SU-DHL-6 (cell line): ENCODE measurements around the gene KSR1.
"Not testable (repeated sequence)": the region's sequence is repeated elsewhere in the genome, so short reads cannot be mapped to it uniquely, and the experiment has no call there.

Source experiments
- H2AFZ ChIP-seq: fragments of 200-600 bp; sonication (generic); 2 replicates; pipeline ENCODE4 v1.6.1; 2014; ENCODE audit warnings: low read depth, mild to moderate bottlenecking, moderate library complexity, mixed read lengths, antibody characterized with exemption, low read length; ENCODE audit not compliant: severe bottlenecking
- H3F3A ChIP-seq: fragments of 200-600 bp; shearing (Covaris generic); 2 replicates; pipeline ENCODE4 v1.6.0; 2016; ENCODE audit warnings: antibody characterized with exemption, mild to moderate bottlenecking; ENCODE audit not compliant: insufficient read depth
- H3K27ac ChIP-seq: fragments of 200-600 bp; sonication (generic); 2 replicates; pipeline ENCODE4 v1.5.1; 2016; ENCODE audit warnings: low read depth, mild to moderate bottlenecking, low read length, moderate library complexity, mixed read lengths
- H3K27me3 ChIP-seq: fragments of 200-600 bp; sonication (generic), shearing (Covaris generic); 2 replicates; pipeline ENCODE4 v1.6.0; 2014; ENCODE audit warnings: mild to moderate bottlenecking, low read length
- H3K36me3 ChIP-seq: fragments of 200-600 bp; sonication (generic); 2 replicates; pipeline ENCODE4 v1.6.1; 2014; ENCODE audit warnings: mild to moderate bottlenecking, low read length, mixed read lengths
- H3K4me2 ChIP-seq: fragments of 300-600, 200-600 bp; shearing (Covaris generic), sonication (generic); 2 replicates; pipeline ENCODE4 v1.6.0; 2014; ENCODE audit warnings: low read length, low read depth, mild to moderate bottlenecking; ENCODE audit not compliant: poor library complexity, severe bottlenecking
- H3K4me3 ChIP-seq: fragments of 200-600 bp; sonication (generic); 2 replicates; pipeline ENCODE4 v1.5.1; 2014; ENCODE audit warnings: antibody characterized with exemption, low read length, mild to moderate bottlenecking, mixed read lengths; ENCODE audit not compliant: insufficient read depth, poor library complexity, severe bottlenecking
- H3K79me2 ChIP-seq: fragments of 200-600 bp; sonication (generic); 2 replicates; pipeline ENCODE4 v1.6.1; 2014; ENCODE audit warnings: mild to moderate bottlenecking, low read length, moderate library complexity; ENCODE audit not compliant: insufficient read depth
- H3K9ac ChIP-seq: fragments of 200-600 bp; sonication (generic); 2 replicates; pipeline ENCODE4 v1.7.0; 2014; ENCODE audit warnings: mild to moderate bottlenecking, low read length
- H3K9me2 ChIP-seq: fragments of 200-600 bp; sonication (generic); replicated peaks from 2 replicates; pipeline ENCODE4 v1.6.1; 2014; ENCODE audit warnings: low read length; ENCODE audit not compliant: insufficient read depth
- H3K9me3 ChIP-seq: fragments of 200-600 bp; sonication (generic); 2 replicates; pipeline ENCODE4 v1.6.1; 2014; ENCODE audit warnings: low read length, mixed read lengths; ENCODE audit not compliant: insufficient read depth
- H4K20me1 ChIP-seq: fragments of 200-600 bp; sonication (generic); 2 replicates; pipeline ENCODE4 v1.6.1; 2014; ENCODE audit warnings: low read depth, mild to moderate bottlenecking, antibody characterized with exemption, low read length, moderate library complexity, mixed read lengths
- EZH2phosphoT487 ChIP-seq: fragments of 200-600 bp; sonication (generic), shearing (Covaris generic); conservative IDR thresholded peaks from 2 replicates; pipeline ENCODE4 v1.6.1; 2018; ENCODE audit warnings: mild to moderate bottlenecking, antibody characterized with exemption, low read length, moderate library complexity, mixed read lengths
- TF ChIP-seq, protein P1 (sequence below): fragments of 200-600 bp; sonication (generic); IDR thresholded peaks from one replicate; pipeline ENCODE4 v1.5.1; 2017; ENCODE audit warnings: antibody characterized with exemption, mild to moderate bottlenecking, low read length, moderate library complexity; ENCODE audit not compliant: insufficient read depth, poor library complexity, severe bottlenecking

KSR1 gene

DNA sequence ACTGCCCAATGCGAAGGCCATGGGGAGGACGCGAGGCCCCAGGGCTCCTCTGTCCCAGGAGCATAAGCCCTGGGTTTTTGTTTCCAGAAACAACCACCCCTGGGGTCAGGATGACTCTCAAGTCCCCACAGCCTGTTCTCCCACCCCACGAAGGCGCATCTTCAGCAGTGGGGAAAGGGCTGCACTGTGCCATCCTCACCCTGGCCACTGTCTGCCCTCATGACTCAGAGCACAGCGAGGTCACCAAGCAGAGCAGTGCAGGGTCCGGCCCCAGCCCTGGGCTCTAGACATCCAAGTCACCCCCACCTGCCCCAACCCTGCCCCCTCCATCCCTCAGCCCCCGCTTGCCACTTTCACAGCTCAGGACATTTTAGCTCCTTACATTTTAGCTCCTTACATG is 22.7 kb upstream of the KSR1 start:
- Histone ChIP-seq H3K36me3 (no peaks in the 10 kb centered on the region), H3K27ac (no peak overlapping the region), H3K79me2 (no peaks in the 10 kb centered on the region), H3K9me3 (no peaks in the 10 kb centered on the region), H3K9me2 (no peaks in the 10 kb centered on the region), H3K9ac (no peak overlapping the region), H3K4me3 (no peak overlapping the region), H3K4me2 (no peak overlapping the region), H3F3A (no peaks in the 10 kb centered on the region), H4K20me1 (no peaks in the 10 kb centered on the region), H2AFZ (no peak overlapping the region), H3K27me3 (no peaks in the 10 kb centered on the region)
- no peak for TF ChIP-seq EZH2phosphoT487

DNA sequence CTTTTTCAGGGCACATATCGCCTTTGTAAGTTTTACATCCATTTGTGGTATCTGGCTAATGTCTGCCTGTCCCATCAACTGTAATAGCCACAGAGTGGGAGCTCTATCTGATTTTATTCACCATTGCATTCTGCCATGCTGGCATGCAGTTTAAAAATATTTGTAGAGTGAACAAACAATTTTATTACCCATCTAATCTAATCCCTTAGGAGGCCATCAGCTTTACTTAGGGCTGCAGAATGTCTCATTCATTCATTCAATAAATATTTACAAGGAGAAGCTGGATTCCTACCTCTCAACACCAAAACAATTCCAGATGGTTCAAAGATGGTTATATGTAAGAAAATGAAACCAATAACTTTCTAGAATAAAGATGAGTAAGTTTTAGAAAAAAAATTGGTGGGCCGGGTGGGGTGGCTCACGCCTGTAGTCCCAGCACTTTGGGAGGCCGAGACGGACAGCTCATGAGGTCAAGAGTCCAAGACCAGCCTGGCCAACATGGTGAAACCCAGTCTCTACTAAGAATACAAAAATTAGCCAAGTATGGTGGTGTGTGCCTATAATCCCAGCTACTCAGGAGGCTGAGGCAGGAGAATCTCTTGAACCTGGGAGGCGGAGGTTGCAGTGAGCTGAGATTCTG is 20.7 kb upstream of the KSR1 start:
- not testable (repeated sequence) for H2AFZ ChIP-seq, H4K20me1 ChIP-seq, H3K79me2 ChIP-seq, H3K9ac ChIP-seq, H3K27ac ChIP-seq, H3K27me3 ChIP-seq, H3K4me2 ChIP-seq, H3K4me3 ChIP-seq, H3K9me3 ChIP-seq, H3F3A ChIP-seq, H3K36me3 ChIP-seq, H3K9me2 ChIP-seq

DNA sequence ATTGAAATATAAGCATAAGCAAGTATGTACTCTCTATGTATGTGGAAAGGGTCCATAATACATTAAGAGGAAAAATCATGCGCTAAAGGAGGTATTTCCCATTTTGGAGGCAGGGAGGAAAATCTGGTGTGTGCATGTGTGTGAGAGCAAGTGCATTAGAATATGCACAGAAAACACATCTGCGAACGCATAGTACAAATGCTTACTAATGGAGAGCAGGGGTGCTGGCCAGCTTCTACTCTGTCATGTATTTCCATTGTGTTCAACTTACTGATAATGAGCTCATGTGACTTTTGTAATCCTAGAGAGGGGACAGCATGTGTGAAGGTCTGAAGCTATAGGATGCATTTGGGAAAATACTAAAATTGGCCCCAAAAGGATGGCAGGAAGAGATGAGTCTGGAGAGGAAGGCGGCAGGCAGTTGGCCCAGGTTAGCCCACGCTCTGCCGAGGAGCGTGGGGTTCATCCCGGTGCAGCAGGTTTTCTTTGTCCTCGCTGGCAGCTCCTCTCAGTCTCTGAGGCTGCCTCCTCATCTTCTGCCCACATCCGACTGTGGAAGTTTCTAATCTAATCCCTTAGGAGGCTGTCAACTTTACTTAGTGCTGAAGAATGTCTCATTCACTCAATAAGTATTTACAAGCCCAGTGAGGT is 17.8 kb upstream of the KSR1 start:
- Histone ChIP-seq H3K9ac (no peak overlapping the region), H3K36me3 (no peaks in the 10 kb centered on the region), H3K27ac (no peak overlapping the region), H3K79me2 (no peaks in the 10 kb centered on the region), H3F3A (no peaks in the 10 kb centered on the region), H4K20me1 (no peaks in the 10 kb centered on the region), H3K4me2 (no peak overlapping the region), H3K9me2 (no peaks in the 10 kb centered on the region), H3K9me3 (no peaks in the 10 kb centered on the region), H3K27me3 (no peaks in the 10 kb centered on the region), H2AFZ (no peak overlapping the region), H3K4me3 (no peak overlapping the region)
- TF ChIP-seq, protein P1, sequence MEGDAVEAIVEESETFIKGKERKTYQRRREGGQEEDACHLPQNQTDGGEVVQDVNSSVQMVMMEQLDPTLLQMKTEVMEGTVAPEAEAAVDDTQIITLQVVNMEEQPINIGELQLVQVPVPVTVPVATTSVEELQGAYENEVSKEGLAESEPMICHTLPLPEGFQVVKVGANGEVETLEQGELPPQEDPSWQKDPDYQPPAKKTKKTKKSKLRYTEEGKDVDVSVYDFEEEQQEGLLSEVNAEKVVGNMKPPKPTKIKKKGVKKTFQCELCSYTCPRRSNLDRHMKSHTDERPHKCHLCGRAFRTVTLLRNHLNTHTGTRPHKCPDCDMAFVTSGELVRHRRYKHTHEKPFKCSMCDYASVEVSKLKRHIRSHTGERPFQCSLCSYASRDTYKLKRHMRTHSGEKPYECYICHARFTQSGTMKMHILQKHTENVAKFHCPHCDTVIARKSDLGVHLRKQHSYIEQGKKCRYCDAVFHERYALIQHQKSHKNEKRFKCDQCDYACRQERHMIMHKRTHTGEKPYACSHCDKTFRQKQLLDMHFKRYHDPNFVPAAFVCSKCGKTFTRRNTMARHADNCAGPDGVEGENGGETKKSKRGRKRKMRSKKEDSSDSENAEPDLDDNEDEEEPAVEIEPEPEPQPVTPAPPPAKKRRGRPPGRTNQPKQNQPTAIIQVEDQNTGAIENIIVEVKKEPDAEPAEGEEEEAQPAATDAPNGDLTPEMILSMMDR, result no peak
- TF ChIP-seq EZH2phosphoT487, result no peak

DNA sequence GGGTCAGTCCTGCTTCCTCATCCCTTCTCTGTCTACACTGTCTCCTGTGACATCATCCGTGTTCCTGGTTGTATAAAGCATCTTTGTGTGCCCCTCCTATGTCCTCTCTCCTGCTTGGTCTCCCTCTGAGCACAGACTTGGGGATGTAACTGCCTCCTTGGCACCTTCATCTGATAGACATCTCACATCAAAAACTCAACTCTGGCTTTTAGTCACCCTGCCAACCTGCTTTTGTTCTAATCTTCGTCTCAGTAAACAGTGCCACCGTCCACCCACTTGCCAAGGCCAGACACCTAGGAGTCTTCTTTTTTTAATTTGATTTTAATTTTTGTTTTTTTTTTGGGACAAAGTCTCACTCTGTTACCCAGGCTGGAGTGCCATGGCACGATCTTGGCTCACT is 16.9 kb upstream of the KSR1 start:
- Histone ChIP-seq H3F3A (no peaks in the 10 kb centered on the region), H3K27ac (no peak overlapping the region), H3K4me3 (no peak overlapping the region), H3K4me2 (no peak overlapping the region), H3K36me3 (no peaks in the 10 kb centered on the region), H4K20me1 (no peaks in the 10 kb centered on the region), H3K9me3 (no peaks in the 10 kb centered on the region), H3K9ac (no peak overlapping the region), H3K27me3 (no peaks in the 10 kb centered on the region), H3K9me2 (no peaks in the 10 kb centered on the region), H3K79me2 (no peaks in the 10 kb centered on the region), H2AFZ (no peak overlapping the region)
- TF ChIP-seq, protein P1, result no peak
